ENCODE data around the gene PKM. TPM values are rescaled to one million over a fixed set of nuclear protein-coding genes. Genes with fewer than 3 reads are reported as not detected.
A peak's percentile ranks its signal among the peaks of the same experiment; 100 is the strongest.

The PKM gene
- total and polyA plus RNA-seq, 2 donors, result 199 to 452 TPM

DNA sequence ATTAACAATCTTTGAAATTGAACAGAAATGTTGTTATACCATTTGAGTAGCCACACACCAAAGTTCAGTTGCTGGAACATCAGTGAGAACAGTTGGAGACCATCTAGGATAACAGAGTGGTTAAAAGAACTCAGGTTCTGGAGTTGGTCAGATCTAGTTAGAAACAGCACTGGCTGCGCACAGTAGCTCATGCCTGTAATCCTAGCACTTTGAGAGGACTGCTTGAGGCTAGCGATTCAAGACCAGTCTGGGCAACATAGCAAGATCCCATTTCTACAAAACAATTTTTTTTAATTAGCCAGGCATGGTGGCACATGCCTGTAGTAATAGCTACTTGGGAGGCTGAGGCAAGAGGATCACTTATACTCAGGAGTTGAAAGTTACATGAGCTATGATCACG is 7.6 kb upstream of the PKM start:
- no peaks in the 10 kb centered on the region for H3K27me3 ChIP-seq (ENCODE audit: control insufficient read depth in 2 of 2, insufficient read depth in 1 of 2, low read length in 1 of 2)
- H3K4me3 ChIP-seq (ENCODE audit: low read length in 2 of 2), result no peak overlapping the region
- peaks cover 0 to 8% of the 10 kb centered on the region in 2 donors for H3K4me1 ChIP-seq (ENCODE audit: control insufficient read depth in 2 of 2, insufficient read depth in 2 of 2, low read length in 2 of 2)
- no peak for DNase-seq (ENCODE audit: low read depth in 6 of 9, low spot score in 9 of 9)
- H3K9me3 ChIP-seq (ENCODE audit: control insufficient read depth in 2 of 2, insufficient read depth in 1 of 2, low read length in 1 of 2), result no peaks in the 10 kb centered on the region
- no peak overlapping the region for H3K27ac ChIP-seq (ENCODE audit: low read depth in 1 of 2, low read length in 1 of 2)
- WGBS, result 98% methylated on average over 3 of the region's 3 CpGs
- H3K36me3 ChIP-seq (ENCODE audit: control insufficient read depth in 2 of 2, insufficient read depth in 2 of 2, low read length in 1 of 2), result peaks cover 22 to 23% of the 10 kb centered on the region in 2 donors

DNA sequence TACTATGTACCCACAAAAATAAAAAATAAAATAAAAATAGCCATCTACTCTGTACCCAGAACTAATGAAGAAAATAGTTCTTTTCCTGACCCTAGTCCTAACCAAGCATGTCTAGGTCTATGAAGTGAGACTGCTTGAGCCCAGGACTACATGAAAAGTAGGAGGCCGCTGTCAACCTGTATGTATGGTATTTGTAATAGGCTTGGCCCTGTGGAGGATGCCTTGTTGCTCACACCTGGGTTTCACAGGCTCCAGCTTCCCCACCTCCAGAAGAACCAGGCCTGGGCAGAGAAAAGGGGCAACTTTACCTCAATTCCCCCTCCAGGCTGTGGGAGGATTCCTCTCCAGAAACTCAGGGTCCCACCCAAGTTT is 6.8 kb upstream of the PKM start:
- Histone ChIP-seq H3K4me3 (ENCODE audit: low read length in 2 of 2) (no peak overlapping the region), H3K27ac (ENCODE audit: low read depth in 1 of 2, low read length in 1 of 2) (no peak overlapping the region), H3K4me1 (ENCODE audit: control insufficient read depth in 2 of 2, insufficient read depth in 2 of 2, low read length in 2 of 2) (peaks cover 0 to 8% of the 10 kb centered on the region in 2 donors), H3K27me3 (ENCODE audit: control insufficient read depth in 2 of 2, insufficient read depth in 1 of 2, low read length in 1 of 2) (no peaks in the 10 kb centered on the region), H3K9me3 (ENCODE audit: control insufficient read depth in 2 of 2, insufficient read depth in 1 of 2, low read length in 1 of 2) (no peaks in the 10 kb centered on the region), H3K36me3 (ENCODE audit: control insufficient read depth in 2 of 2, insufficient read depth in 2 of 2, low read length in 1 of 2) (peaks cover 20 to 22% of the 10 kb centered on the region in 2 donors)
- WGBS, result 96% methylated on average over 1 of the region's 1 CpG
- DNase-seq (ENCODE audit: low read depth in 6 of 9, low spot score in 9 of 9), result no peak

DNA sequence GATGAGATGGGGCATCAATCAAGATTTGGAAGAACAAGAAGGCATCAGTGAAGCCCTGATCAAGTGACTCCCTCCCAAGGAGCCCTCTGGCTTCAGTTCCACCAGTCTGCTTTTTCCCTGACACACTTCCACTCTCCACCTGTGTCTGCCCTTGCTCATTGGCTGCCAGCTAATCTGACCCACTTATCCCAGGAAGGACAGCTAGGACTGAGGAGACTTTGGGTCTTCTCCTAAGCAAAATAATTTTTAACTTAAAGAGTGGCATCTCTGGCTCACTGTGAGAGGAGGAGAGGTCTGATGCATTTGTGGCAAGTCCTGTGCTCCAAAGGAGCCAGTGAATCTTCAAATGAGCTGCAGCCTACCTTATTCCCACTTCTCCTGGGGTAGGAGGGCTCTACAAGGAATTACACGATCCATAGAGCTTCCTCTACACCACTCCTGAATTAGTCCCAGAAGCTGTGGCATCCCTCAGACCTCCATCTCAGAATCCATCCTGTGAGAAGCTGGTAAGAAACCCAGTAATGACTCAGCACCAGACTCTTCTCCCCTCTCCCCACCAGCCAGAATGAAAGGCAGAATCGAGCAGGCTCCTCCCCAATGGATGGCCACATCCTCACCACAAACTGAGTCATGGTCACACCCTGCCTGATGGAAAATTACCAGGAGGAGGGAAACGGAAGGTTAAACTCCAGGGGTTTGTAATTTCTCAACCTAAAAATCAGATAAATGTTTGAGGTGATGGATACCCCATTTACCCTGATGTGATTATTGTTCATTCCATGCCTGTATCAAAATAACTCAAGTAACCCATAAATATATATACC is 6.3 kb upstream of the PKM start:
- H3K4me3 ChIP-seq (ENCODE audit: low read length in 2 of 2), result no peak overlapping the region
- H3K9me3 ChIP-seq (ENCODE audit: control insufficient read depth in 2 of 2, insufficient read depth in 1 of 2, low read length in 1 of 2), result no peaks in the 10 kb centered on the region
- no peaks in the 10 kb centered on the region for H3K27me3 ChIP-seq (ENCODE audit: control insufficient read depth in 2 of 2, insufficient read depth in 1 of 2, low read length in 1 of 2)
- peaks cover 17% of the 10 kb centered on the region in 2 donors for H3K36me3 ChIP-seq (ENCODE audit: control insufficient read depth in 2 of 2, insufficient read depth in 2 of 2, low read length in 1 of 2)
- WGBS, result 6% methylated on average over 3 of the region's 3 CpGs
- H3K27ac ChIP-seq (ENCODE audit: low read depth in 1 of 2, low read length in 1 of 2), result no peak overlapping the region
- H3K4me1 ChIP-seq (ENCODE audit: control insufficient read depth in 2 of 2, insufficient read depth in 2 of 2, low read length in 2 of 2), result peaks cover 0 to 11% of the 10 kb centered on the region in 2 donors
- peak in 1 of 9 donors; percentile 13 for DNase-seq (ENCODE audit: low read depth in 6 of 9, low spot score in 9 of 9)

DNA sequence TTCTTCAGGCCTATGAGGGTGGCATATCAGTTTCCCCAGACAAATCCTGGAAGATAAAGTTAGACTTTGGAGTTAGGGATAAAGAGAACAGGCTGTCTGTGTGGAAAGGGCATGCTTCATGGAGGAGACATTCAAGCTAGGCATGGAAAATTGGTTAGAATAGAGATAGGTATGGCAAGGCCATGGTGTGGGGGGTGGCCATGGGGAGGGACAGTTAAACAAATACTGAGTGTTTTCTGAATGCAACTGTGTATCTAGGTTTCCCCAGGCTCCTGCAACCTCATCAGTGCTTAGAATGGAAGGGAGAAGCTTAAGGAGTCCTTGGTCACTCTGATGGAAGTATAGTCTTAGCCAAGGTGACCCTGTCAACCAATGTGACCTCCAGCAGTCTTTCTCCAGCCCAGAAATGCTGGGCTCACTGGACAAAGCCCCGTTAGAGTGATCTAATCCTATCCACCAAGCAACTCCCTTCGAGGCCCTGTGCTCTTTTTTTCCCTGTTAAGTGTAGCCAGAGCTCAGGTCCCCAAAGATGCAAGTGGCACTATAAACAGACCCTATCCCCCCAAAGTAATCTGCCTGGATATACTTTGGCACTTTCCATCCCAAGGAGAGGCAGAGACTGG is 5.5 kb upstream of the PKM start:
- Histone ChIP-seq H3K4me1 (ENCODE audit: control insufficient read depth in 2 of 2, insufficient read depth in 2 of 2, low read length in 2 of 2) (peaks cover 0 to 19% of the 10 kb centered on the region in 2 donors), H3K4me3 (ENCODE audit: low read length in 2 of 2) (no peak overlapping the region), H3K9me3 (ENCODE audit: control insufficient read depth in 2 of 2, insufficient read depth in 1 of 2, low read length in 1 of 2) (no peaks in the 10 kb centered on the region), H3K27me3 (ENCODE audit: control insufficient read depth in 2 of 2, insufficient read depth in 1 of 2, low read length in 1 of 2) (no peaks in the 10 kb centered on the region), H3K27ac (ENCODE audit: low read depth in 1 of 2, low read length in 1 of 2) (no peak overlapping the region), H3K36me3 (ENCODE audit: control insufficient read depth in 2 of 2, insufficient read depth in 2 of 2, low read length in 1 of 2) (peaks cover 10 to 11% of the 10 kb centered on the region in 2 donors)
- WGBS, result 92% methylated on average over 2 of the region's 2 CpGs
- no peak for DNase-seq (ENCODE audit: low read depth in 6 of 9, low spot score in 9 of 9)

DNA sequence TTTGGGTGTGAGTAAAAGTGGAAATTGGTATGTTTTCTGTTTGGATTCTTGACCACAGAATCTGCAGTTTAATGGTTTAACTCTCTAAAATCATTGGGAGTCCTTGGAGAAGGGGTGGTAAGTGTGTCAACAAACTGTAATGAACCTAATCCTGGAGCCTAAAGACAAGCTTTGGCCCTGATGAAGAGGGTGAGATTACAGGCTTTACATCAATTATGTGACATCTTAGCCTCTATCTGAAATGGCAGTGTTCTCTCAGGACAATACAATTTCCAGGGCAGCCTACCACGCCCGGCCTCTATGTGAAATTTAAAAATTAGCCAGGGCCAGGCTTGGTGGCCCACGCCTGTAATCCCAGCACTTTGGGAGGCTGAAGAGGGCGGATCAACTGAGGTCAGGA is 4.3 kb upstream of the PKM start:
- WGBS, result 95% methylated on average over 4 of the region's 4 CpGs
- Histone ChIP-seq H3K4me1 (ENCODE audit: control insufficient read depth in 2 of 2, insufficient read depth in 2 of 2, low read length in 2 of 2) (peaks cover 0 to 20% of the 10 kb centered on the region in 2 donors), H3K9me3 (ENCODE audit: control insufficient read depth in 2 of 2, insufficient read depth in 1 of 2, low read length in 1 of 2) (no peaks in the 10 kb centered on the region), H3K27me3 (ENCODE audit: control insufficient read depth in 2 of 2, insufficient read depth in 1 of 2, low read length in 1 of 2) (no peaks in the 10 kb centered on the region), H3K4me3 (ENCODE audit: low read length in 2 of 2) (no peak overlapping the region), H3K27ac (ENCODE audit: low read depth in 1 of 2, low read length in 1 of 2) (no peak overlapping the region), H3K36me3 (ENCODE audit: control insufficient read depth in 2 of 2, insufficient read depth in 2 of 2, low read length in 1 of 2) (peaks cover 0 to 2% of the 10 kb centered on the region in 2 donors)
- DNase-seq (ENCODE audit: low read depth in 6 of 9, low spot score in 9 of 9), result no peak

DNA sequence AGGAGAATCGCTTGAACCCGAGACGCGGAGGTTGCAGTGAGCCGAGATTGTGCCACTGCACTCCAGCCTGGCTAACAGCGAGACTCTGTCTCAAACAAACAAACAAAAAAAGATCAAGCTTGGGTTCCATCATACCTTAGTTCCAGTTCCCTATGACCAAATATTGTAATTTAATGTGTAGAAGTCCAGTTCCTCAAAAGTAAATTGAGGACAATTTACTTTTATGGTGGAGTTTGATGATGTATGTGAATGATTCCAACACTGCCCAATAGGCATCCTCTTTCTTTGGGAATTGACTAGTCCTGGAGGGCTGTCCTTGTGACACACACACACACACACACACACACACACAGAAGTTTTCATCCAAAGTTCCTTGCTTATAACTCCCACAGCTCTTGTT is 2.8 kb upstream of the PKM start:
- H3K36me3 ChIP-seq (ENCODE audit: control insufficient read depth in 2 of 2, insufficient read depth in 2 of 2, low read length in 1 of 2), result no peaks in the 10 kb centered on the region
- WGBS, result 98% methylated on average over 6 of the region's 6 CpGs
- no peaks in the 10 kb centered on the region for H3K27me3 ChIP-seq (ENCODE audit: control insufficient read depth in 2 of 2, insufficient read depth in 1 of 2, low read length in 1 of 2)
- H3K4me1 ChIP-seq (ENCODE audit: control insufficient read depth in 2 of 2, insufficient read depth in 2 of 2, low read length in 2 of 2), result peaks cover 0 to 28% of the 10 kb centered on the region in 2 donors
- no peak overlapping the region for H3K4me3 ChIP-seq (ENCODE audit: low read length in 2 of 2)
- no peak overlapping the region for H3K27ac ChIP-seq (ENCODE audit: low read depth in 1 of 2, low read length in 1 of 2)
- H3K9me3 ChIP-seq (ENCODE audit: control insufficient read depth in 2 of 2, insufficient read depth in 1 of 2, low read length in 1 of 2), result no peaks in the 10 kb centered on the region
- DNase-seq (ENCODE audit: low read depth in 6 of 9, low spot score in 9 of 9), result no peak

DNA sequence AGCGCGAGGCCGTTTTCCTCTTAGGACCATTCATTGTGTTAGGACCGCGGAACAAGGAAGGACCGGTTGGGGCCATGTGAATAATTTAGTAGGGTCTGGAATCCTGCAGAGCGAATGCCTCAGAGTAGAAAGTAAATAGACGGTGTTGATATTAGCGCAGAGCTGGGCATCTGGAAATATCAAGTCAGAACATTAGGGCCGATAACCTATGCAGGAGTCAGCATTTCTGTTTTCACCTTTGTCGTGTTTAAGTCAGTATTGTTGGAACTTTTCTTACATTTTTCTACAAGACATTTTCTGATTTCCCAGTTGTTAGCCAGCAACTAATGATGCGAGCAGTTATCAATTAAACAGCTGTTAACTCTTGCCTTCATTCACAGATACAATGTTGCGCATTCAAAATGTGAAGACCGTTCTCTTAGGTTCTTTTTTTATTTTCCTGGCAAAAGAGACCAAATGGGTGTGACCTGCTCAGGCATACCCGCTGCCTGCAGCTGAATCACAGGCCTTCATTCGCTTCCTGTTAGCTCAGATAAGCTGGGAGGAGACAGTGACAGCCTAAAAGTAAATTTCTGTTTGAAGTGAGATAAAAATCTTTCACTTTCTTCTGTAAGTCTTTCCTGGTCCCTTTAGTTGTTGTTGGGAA is 966 bp upstream of the PKM start:
- H3K4me1 ChIP-seq (ENCODE audit: control insufficient read depth in 2 of 2, insufficient read depth in 2 of 2, low read length in 2 of 2), result peaks cover 3 to 41% of the 10 kb centered on the region in 2 donors
- no peaks in the 10 kb centered on the region for H3K36me3 ChIP-seq (ENCODE audit: control insufficient read depth in 2 of 2, insufficient read depth in 2 of 2, low read length in 1 of 2)
- WGBS, result 3% methylated on average over 16 of the region's 16 CpGs
- H3K4me3 ChIP-seq (ENCODE audit: low read length in 2 of 2), result peak overlapping the region; percentile 61 to 85
- DNase-seq (ENCODE audit: low read depth in 6 of 9, low spot score in 9 of 9), result peak in 6 of 9 donors; percentile 25 to 72 (median 39)
- no peaks in the 10 kb centered on the region for H3K27me3 ChIP-seq (ENCODE audit: control insufficient read depth in 2 of 2, insufficient read depth in 1 of 2, low read length in 1 of 2)
- H3K9me3 ChIP-seq (ENCODE audit: control insufficient read depth in 2 of 2, insufficient read depth in 1 of 2, low read length in 1 of 2), result no peaks in the 10 kb centered on the region
- peak overlapping the region; percentile 88 to 94 for H3K27ac ChIP-seq (ENCODE audit: low read depth in 1 of 2, low read length in 1 of 2)

DNA sequence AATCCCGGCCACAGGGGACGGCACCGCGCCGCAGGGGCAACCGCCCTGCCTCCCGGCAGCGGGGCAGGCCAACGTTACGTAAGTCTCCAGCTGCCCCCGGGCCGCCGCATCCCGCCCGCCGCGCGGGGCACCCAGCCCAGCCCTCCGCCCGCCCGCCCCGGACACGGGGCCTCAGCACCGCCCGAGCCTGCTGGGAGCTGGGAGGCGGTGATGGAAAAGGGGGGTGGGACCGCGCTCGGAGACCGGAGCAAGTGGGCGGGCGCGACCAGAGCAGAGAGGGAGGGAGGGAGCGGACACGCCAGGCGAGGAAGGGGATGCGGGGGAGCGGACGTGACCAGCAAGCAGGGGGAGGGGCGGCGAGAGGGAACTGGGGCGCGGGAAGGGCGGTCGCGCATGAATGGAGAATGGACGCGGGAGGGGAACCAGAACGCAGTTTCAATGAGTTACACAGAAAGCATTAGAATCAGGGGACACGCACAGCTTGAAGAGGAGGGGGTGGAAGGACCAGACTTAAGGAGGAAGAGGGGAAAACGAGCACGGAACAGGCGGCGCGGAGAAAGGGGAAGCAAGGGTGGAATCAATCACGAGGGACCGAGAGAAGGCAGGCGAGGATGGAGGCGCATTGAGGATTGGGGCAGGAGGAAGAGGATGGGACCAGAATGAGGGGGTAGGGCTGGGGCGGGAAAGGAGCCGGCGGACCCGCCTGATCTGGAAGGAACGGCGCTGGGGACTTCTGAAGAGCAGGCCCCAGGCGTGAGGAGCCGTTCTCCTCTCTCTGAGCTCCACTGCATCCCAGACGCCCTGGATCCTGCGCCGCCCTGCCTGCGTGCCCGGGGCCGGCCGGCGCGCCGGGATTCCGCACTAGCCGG is 559 bp downstream of the PKM start:
- H3K27me3 ChIP-seq (ENCODE audit: control insufficient read depth in 2 of 2, insufficient read depth in 1 of 2, low read length in 1 of 2), result no peaks in the 10 kb centered on the region
- peak overlapping the region; percentile 61 to 85 for H3K4me3 ChIP-seq (ENCODE audit: low read length in 2 of 2)
- H3K9me3 ChIP-seq (ENCODE audit: control insufficient read depth in 2 of 2, insufficient read depth in 1 of 2, low read length in 1 of 2), result no peaks in the 10 kb centered on the region
- WGBS, result under 1% methylated on average over 79 of the region's 79 CpGs
- peaks cover 8 to 47% of the 10 kb centered on the region in 2 donors for H3K4me1 ChIP-seq (ENCODE audit: control insufficient read depth in 2 of 2, insufficient read depth in 2 of 2, low read length in 2 of 2)
- no peaks in the 10 kb centered on the region for H3K36me3 ChIP-seq (ENCODE audit: control insufficient read depth in 2 of 2, insufficient read depth in 2 of 2, low read length in 1 of 2)
- peak overlapping the region; percentile 89 to 94 for H3K27ac ChIP-seq (ENCODE audit: low read depth in 1 of 2, low read length in 1 of 2)
- DNase-seq (ENCODE audit: low read depth in 6 of 9, low spot score in 9 of 9), result peak in 8 of 9 donors; percentile 27 to 74 (median 46)
